Measurements from ENCODE around the gene PCDHGC5.

DNA sequence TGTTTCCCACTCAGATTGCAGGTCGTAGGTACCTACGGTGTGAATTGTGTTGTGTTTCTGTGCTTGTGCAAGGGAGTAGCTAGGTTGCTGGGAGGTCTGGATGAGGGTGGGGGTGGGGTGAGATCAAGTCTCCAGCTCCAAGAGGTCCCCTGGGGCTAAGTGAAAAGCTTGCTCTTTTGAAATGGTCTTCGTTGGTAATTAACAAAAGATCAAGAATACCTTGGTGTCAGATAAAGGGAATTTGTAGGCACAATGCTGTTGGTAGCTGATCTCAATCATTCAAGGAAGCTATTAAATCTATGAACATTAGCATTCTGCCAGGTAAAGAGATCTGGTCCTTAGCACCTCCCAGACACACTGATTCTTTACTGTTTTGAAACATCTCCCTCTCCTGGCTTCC, 5.0 kb upstream of the PCDHGC5 start:
- TF ChIP-seq CTCF (IDR thresholded peaks at IDR 0.05; ENCODE audit: control extremely low read depth in 1 of 3, insufficient read depth in 1 of 3, low read depth in 1 of 3, low read length in 3 of 3) (no peak), SUZ12 (IDR thresholded peaks at IDR 0.05; ENCODE audit: low read length) (no peak), RNF2 (IDR thresholded peaks at IDR 0.05; ENCODE audit: borderline replicate concordance, low read depth, low read length, missing control alignments, poor library complexity, severe bottlenecking) (no peak)

All from H1 (cell line).